HTR-8/SVneo (cell line): ENCODE measurements around the gene CD247.

ENCODE experiments used
- DNase-seq: peaks from one replicate; pipeline ENCODE4 v3.0.0; 2011; ENCODE audit warnings: low spot score, mixed read lengths; ENCODE audit not compliant: insufficient read length
- FAIRE-seq: peaks from 2 replicates; lab custom pipeline; 2011; peaks lifted over from hg19 to GRCh38; lab: Jason Lieb, UNC

The CD247 gene

GRCh38 chr1:167543199-167543990 is 25.1 kb upstream of the CD247 start:
- no peak for FAIRE-seq
- DNase-seq, result no peak

- FAIRE-seq, result no peak
- DNase-seq, result no peak
Measured at GRCh38 chr1:167542109-167543032, 24.0 kb upstream of the CD247 start.

GRCh38 chr1:167541610-167542009 is 23.3 kb upstream of the CD247 start:
- no peak for DNase-seq
- FAIRE-seq, result no peak

GRCh38 chr1:167541003-167541402 is 22.7 kb upstream of the CD247 start:
- DNase-seq (no peak), FAIRE-seq (no peak)

- DNase-seq, result no peak
- FAIRE-seq, result no peak
Measured at GRCh38 chr1:167538657-167539056, 20.3 kb upstream of the CD247 start.

- DNase-seq (peak; percentile 89), FAIRE-seq (no peak)
Measured at GRCh38 chr1:167533851-167534300, 15.5 kb upstream of the CD247 start.

- FAIRE-seq (no peak), DNase-seq (no peak)
Measured at GRCh38 chr1:167532964-167533824, 14.9 kb upstream of the CD247 start.

GRCh38 chr1:167532375-167532774 is 14.0 kb upstream of the CD247 start:
- DNase-seq (no peak), FAIRE-seq (no peak)

GRCh38 chr1:167529829-167530474 is 11.6 kb upstream of the CD247 start:
- DNase-seq (no peak), FAIRE-seq (no peak)

GRCh38 chr1:167528057-167528728 is 9.9 kb upstream of the CD247 start:
- DNase-seq (no peak), FAIRE-seq (no peak)

- FAIRE-seq, result no peak
- no peak for DNase-seq
Measured at GRCh38 chr1:167526667-167527383, 8.5 kb upstream of the CD247 start.

GRCh38 chr1:167524651-167525050 is 6.3 kb upstream of the CD247 start:
- FAIRE-seq (no peak), DNase-seq (no peak)

- no peak for DNase-seq
- FAIRE-seq, result no peak
Measured at GRCh38 chr1:167522246-167522645, 3.9 kb upstream of the CD247 start.

GRCh38 chr1:167520711-167521206 is 2.4 kb upstream of the CD247 start:
- DNase-seq (no peak), FAIRE-seq (no peak)

- no peak for DNase-seq
- FAIRE-seq, result no peak
Measured at GRCh38 chr1:167517535-167518330, 596 bp downstream of the CD247 start.

GRCh38 chr1:167516404-167517388 is 1.6 kb downstream of the CD247 start:
- no peak for DNase-seq
- FAIRE-seq, result no peak
